Measurements from ENCODE around the gene ACAD10. TPM values are rescaled to one million over a fixed set of nuclear protein-coding genes. Genes with fewer than 3 reads are reported as not detected.

Gene ACAD10
- total and polyA plus RNA-seq, 2 experiments from 2014 or later, result 7.6 to 12.0 TPM

- Histone ChIP-seq H3K27ac (no peak overlapping the region), H3K36me3 (ENCODE audit: low read depth) (no peaks in the 10 kb centered on the region), H3K4me3 (no peak overlapping the region), H3K9ac (no peak overlapping the region), H3K79me2 (ENCODE audit: insufficient read depth) (no peaks in the 10 kb centered on the region), H3K9me3 (ENCODE audit: low read depth) (no peaks in the 10 kb centered on the region), H3K9me2 (ENCODE audit: insufficient read depth) (no peaks in the 10 kb centered on the region), H3K27me3 (replicated peaks; ENCODE audit: insufficient read depth) (no peaks in the 10 kb centered on the region), H3K4me2 (ENCODE audit: unreplicated experiment) (no peak overlapping the region), H2AFZ (no peak overlapping the region), H4K20me1 (ENCODE audit: insufficient read depth) (no peaks in the 10 kb centered on the region), H3F3A (ENCODE audit: insufficient read depth) (no peaks in the 10 kb centered on the region), H3K4me1 (ENCODE audit: insufficient read depth) (no peaks in the 10 kb centered on the region)
- in situ Hi-C loops (cut with MboI), result loop anchor here (5.0 kb wide), 1 partner anchor 66 kb away; no protein-coding TSS in a partner anchor
- DNase-seq, result no peak
- TF ChIP-seq EZH2 (IDR thresholded peaks at IDR 0.05; ENCODE audit: insufficient read depth, poor library complexity, severe bottlenecking) (no peak), EZH2phosphoT487 (IDR thresholded peaks at IDR 0.05; ENCODE audit: insufficient read depth, low read depth) (no peak)
- WGBS, 2 experiments (ENCODE audit: low coverage in 1 of 2, low lambda C conversion rate in 2 of 2, missing lambda C conversion rate in 2 of 2), result 96 to 97% methylated on average over 15 of the region's 15 CpGs
Observed at GRCh38 chr12:111756196-111756595, 70.3 kb downstream of the ACAD10 start.

GRCh38 chr12:111756681-111757080 is 70.8 kb downstream of the ACAD10 start:
- no peaks in the 10 kb centered on the region for H3K9me3 ChIP-seq (ENCODE audit: low read depth)
- no peaks in the 10 kb centered on the region for H3F3A ChIP-seq (ENCODE audit: insufficient read depth)
- no peaks in the 10 kb centered on the region for H3K9me2 ChIP-seq (ENCODE audit: insufficient read depth)
- no peaks in the 10 kb centered on the region for H4K20me1 ChIP-seq (ENCODE audit: insufficient read depth)
- no peaks in the 10 kb centered on the region for H3K36me3 ChIP-seq (ENCODE audit: low read depth)
- H3K9ac ChIP-seq, result no peak overlapping the region
- no peaks in the 10 kb centered on the region for H3K27me3 ChIP-seq (replicated peaks; ENCODE audit: insufficient read depth)
- H3K27ac ChIP-seq, result no peak overlapping the region
- no peaks in the 10 kb centered on the region for H3K79me2 ChIP-seq (ENCODE audit: insufficient read depth)
- H3K4me1 ChIP-seq (ENCODE audit: insufficient read depth), result no peaks in the 10 kb centered on the region
- H3K4me3 ChIP-seq, result no peak overlapping the region
- WGBS, 2 experiments (ENCODE audit: low coverage in 1 of 2, low lambda C conversion rate in 2 of 2, missing lambda C conversion rate in 2 of 2), result 87 to 91% methylated on average over 7 of the region's 7 CpGs
- H2AFZ ChIP-seq, result no peak overlapping the region
- TF ChIP-seq EZH2phosphoT487 (IDR thresholded peaks at IDR 0.05; ENCODE audit: insufficient read depth, low read depth), result no peak
- no peak for TF ChIP-seq EZH2 (IDR thresholded peaks at IDR 0.05; ENCODE audit: insufficient read depth, poor library complexity, severe bottlenecking)
- in situ Hi-C loops (cut with MboI), result loop anchor here (5.0 kb wide), 1 partner anchor 66 kb away; no protein-coding TSS in a partner anchor
- H3K4me2 ChIP-seq (ENCODE audit: unreplicated experiment), result no peak overlapping the region
- DNase-seq, result no peak

- no peak overlapping the region for H3K4me3 ChIP-seq
- no peaks in the 10 kb centered on the region for H3K4me1 ChIP-seq (ENCODE audit: insufficient read depth)
- H3K27me3 ChIP-seq (replicated peaks; ENCODE audit: insufficient read depth), result no peaks in the 10 kb centered on the region
- no peaks in the 10 kb centered on the region for H3K36me3 ChIP-seq (ENCODE audit: low read depth)
- TF ChIP-seq EZH2phosphoT487 (IDR thresholded peaks at IDR 0.05; ENCODE audit: insufficient read depth, low read depth), result no peak
- no peak for TF ChIP-seq EZH2 (IDR thresholded peaks at IDR 0.05; ENCODE audit: insufficient read depth, poor library complexity, severe bottlenecking)
- DNase-seq, result no peak
- 78 to 82% methylated on average over 15 of the region's 15 CpGs for WGBS, 2 experiments (ENCODE audit: low coverage in 1 of 2, low lambda C conversion rate in 2 of 2, missing lambda C conversion rate in 2 of 2)
- H3K9me2 ChIP-seq (ENCODE audit: insufficient read depth), result no peaks in the 10 kb centered on the region
- no peaks in the 10 kb centered on the region for H3K9me3 ChIP-seq (ENCODE audit: low read depth)
- in situ Hi-C loops (cut with MboI), result loop anchor here (5.0 kb wide), 1 partner anchor 65 kb away; no protein-coding TSS in a partner anchor
- no peak overlapping the region for H2AFZ ChIP-seq
- H3K4me2 ChIP-seq (ENCODE audit: unreplicated experiment), result no peak overlapping the region
- H3K79me2 ChIP-seq (ENCODE audit: insufficient read depth), result no peaks in the 10 kb centered on the region
- H3K9ac ChIP-seq, result no peak overlapping the region
- H4K20me1 ChIP-seq (ENCODE audit: insufficient read depth), result no peaks in the 10 kb centered on the region
- no peaks in the 10 kb centered on the region for H3F3A ChIP-seq (ENCODE audit: insufficient read depth)
- no peak overlapping the region for H3K27ac ChIP-seq
Observed at GRCh38 chr12:111757361-111758119, 71.7 kb downstream of the ACAD10 start.

DNA sequence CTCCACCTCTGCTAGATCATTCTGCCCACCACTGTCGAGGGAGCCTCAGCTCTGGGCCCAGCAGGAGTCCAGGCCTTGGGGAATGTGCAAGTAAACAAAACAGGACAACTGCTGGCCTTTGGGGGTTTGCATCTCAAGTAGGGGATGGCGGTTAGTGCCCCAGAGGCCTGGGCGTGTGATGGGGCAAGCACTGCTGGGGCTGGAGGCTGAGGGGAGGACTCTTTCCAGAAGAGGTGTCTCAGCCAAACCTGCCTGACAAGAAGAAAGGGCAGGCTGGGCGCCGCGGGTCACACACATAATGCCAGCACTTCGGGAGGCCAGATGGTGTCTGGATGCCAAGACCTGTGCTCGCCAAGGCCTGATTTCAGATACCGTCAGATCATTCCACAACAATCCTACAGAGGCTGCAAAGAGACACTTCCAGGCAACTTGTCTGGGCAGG is 72.3 kb downstream of the ACAD10 start:
- H4K20me1 ChIP-seq (ENCODE audit: insufficient read depth), result no peaks in the 10 kb centered on the region
- 55 to 69% methylated on average over 9 of the region's 9 CpGs for WGBS, 2 experiments (ENCODE audit: low coverage in 1 of 2, low lambda C conversion rate in 2 of 2, missing lambda C conversion rate in 2 of 2)
- no peak for DNase-seq
- H3K79me2 ChIP-seq (ENCODE audit: insufficient read depth), result no peaks in the 10 kb centered on the region
- in situ Hi-C loops (cut with MboI), result loop anchor here (5.0 kb wide), 1 partner anchor 64 kb away; no protein-coding TSS in a partner anchor
- no peaks in the 10 kb centered on the region for H3K9me2 ChIP-seq (ENCODE audit: insufficient read depth)
- H3K4me2 ChIP-seq (ENCODE audit: unreplicated experiment), result no peak overlapping the region
- TF ChIP-seq EZH2phosphoT487 (IDR thresholded peaks at IDR 0.05; ENCODE audit: insufficient read depth, low read depth) (no peak), EZH2 (IDR thresholded peaks at IDR 0.05; ENCODE audit: insufficient read depth, poor library complexity, severe bottlenecking) (no peak)
- no peak overlapping the region for H2AFZ ChIP-seq
- H3K36me3 ChIP-seq (ENCODE audit: low read depth), result no peaks in the 10 kb centered on the region
- H3K9me3 ChIP-seq (ENCODE audit: low read depth), result no peaks in the 10 kb centered on the region
- no peak overlapping the region for H3K27ac ChIP-seq
- no peaks in the 10 kb centered on the region for H3K4me1 ChIP-seq (ENCODE audit: insufficient read depth)
- no peaks in the 10 kb centered on the region for H3F3A ChIP-seq (ENCODE audit: insufficient read depth)
- H3K4me3 ChIP-seq, result no peak overlapping the region
- H3K27me3 ChIP-seq (replicated peaks; ENCODE audit: insufficient read depth), result no peaks in the 10 kb centered on the region
- no peak overlapping the region for H3K9ac ChIP-seq

Measured in GM23248 (cell line).